Trophoblast cell (in vitro differentiated cells and primary cell): ENCODE measurements around the gene SMG6.
A peak's percentile ranks its signal among the peaks of the same experiment; 100 is the strongest.

ENCODE experiments used
- DNase-seq, 2 donors: peaks; one replicate each; pipeline ENCODE4 v3.0.0-alpha.2; 2016
- H2AFZ ChIP-seq: 2 replicates; pipeline ENCODE4 v1.6.1; 2013; ENCODE audit warnings: low read length, moderate library complexity, mild to moderate bottlenecking; ENCODE audit not compliant: insufficient read depth, poor library complexity
- H2AK5ac ChIP-seq: 2 replicates; pipeline ENCODE4 v1.6.1; 2013; ENCODE audit warnings: mild to moderate bottlenecking, low read length
- H2BK120ac ChIP-seq: 2 replicates; pipeline ENCODE4 v1.6.1; 2013; ENCODE audit warnings: low read length, mild to moderate bottlenecking, moderate library complexity; ENCODE audit not compliant: insufficient read depth, poor library complexity
- H2BK12ac ChIP-seq: 2 replicates; pipeline ENCODE4 v1.6.1; 2013; ENCODE audit warnings: mild to moderate bottlenecking, low read length, moderate library complexity
- H2BK5ac ChIP-seq: 2 replicates; pipeline ENCODE4 v1.6.1; 2013; ENCODE audit warnings: low read length, low read depth, moderate library complexity, mild to moderate bottlenecking; ENCODE audit not compliant: poor library complexity
- H3K14ac ChIP-seq: 2 replicates; pipeline ENCODE4 v1.6.1; 2013; ENCODE audit warnings: mild to moderate bottlenecking, low read length
- H3K18ac ChIP-seq: 2 replicates; pipeline ENCODE4 v1.6.1; 2013; ENCODE audit warnings: mild to moderate bottlenecking, low read length
- H3K23ac ChIP-seq: 2 replicates; pipeline ENCODE4 v1.6.1; 2013; ENCODE audit warnings: low read length
- H3K27ac ChIP-seq: 2 replicates; pipeline ENCODE4 v1.5.1; 2013; ENCODE audit warnings: low read depth, mild to moderate bottlenecking, inconsistent platforms, low read length, moderate library complexity
- H3K27me3 ChIP-seq: 2 replicates; pipeline ENCODE4 v1.6.1; 2013; ENCODE audit warnings: inconsistent platforms, mild to moderate bottlenecking, low read length, moderate library complexity; ENCODE audit not compliant: insufficient read depth
- H3K36me3 ChIP-seq, 2 experiments: 1 replicate in 1 of 2; 2 replicates in 1 of 2; pipeline ENCODE4 v1.6.1; 2013; ENCODE audit warnings: low read length in 2 of 2, mild to moderate bottlenecking in 2 of 2, moderate library complexity in 1 of 2; ENCODE audit not compliant: insufficient read depth in 2 of 2, control insufficient read depth in 1 of 2
- H3K4ac ChIP-seq: 2 replicates; pipeline ENCODE4 v1.6.1; 2013; ENCODE audit warnings: low read depth, mild to moderate bottlenecking, low read length, moderate library complexity
- H3K4me1 ChIP-seq, 2 experiments: 1 replicate in 1 of 2; 2 replicates in 1 of 2; pipeline ENCODE4 v1.6.1; 2013; ENCODE audit warnings: low read length in 2 of 2, mild to moderate bottlenecking in 2 of 2, moderate library complexity in 1 of 2; ENCODE audit not compliant: insufficient read depth in 2 of 2, control insufficient read depth in 1 of 2
- H3K4me2 ChIP-seq: 2 replicates; pipeline ENCODE4 v1.6.1; 2013; ENCODE audit warnings: inconsistent platforms, mild to moderate bottlenecking, low read length, moderate library complexity
- H3K4me3 ChIP-seq: 2 replicates; pipeline ENCODE4 v1.5.1; 2013; ENCODE audit warnings: mild to moderate bottlenecking, low read depth, low read length, inconsistent platforms
- H3K79me1 ChIP-seq: one replicate; pipeline ENCODE4 v1.6.1; 2013; ENCODE audit warnings: low read length
- H3K79me2 ChIP-seq: 2 replicates; pipeline ENCODE4 v1.6.1; 2013; ENCODE audit warnings: low read length, mild to moderate bottlenecking; ENCODE audit not compliant: control insufficient read depth, insufficient read depth, poor library complexity
- H3K9ac ChIP-seq: 2 replicates; pipeline ENCODE4 v1.6.1; 2013; ENCODE audit warnings: mild to moderate bottlenecking, low read length
- H3K9me3 ChIP-seq: 2 replicates; pipeline ENCODE4 v1.6.1; 2013; ENCODE audit warnings: low read depth, mild to moderate bottlenecking, control low read depth, inconsistent platforms, low read length; ENCODE audit not compliant: insufficient read depth
- H4K12ac ChIP-seq: 2 replicates; pipeline ENCODE4 v1.6.1; 2013; ENCODE audit warnings: low read depth, mild to moderate bottlenecking, low read length, moderate library complexity
- H4K8ac ChIP-seq: 2 replicates; pipeline ENCODE4 v1.6.1; 2013; ENCODE audit warnings: low read depth, mild to moderate bottlenecking, low read length, moderate library complexity
- H4K91ac ChIP-seq: one replicate; pipeline ENCODE4 v1.6.1; 2013; ENCODE audit warnings: low read depth, mild to moderate bottlenecking, low read length, moderate library complexity
- WGBS: extraction: QIAGEN DNeasy Blood & Tissue Kit; methylation state at CpG from one replicate; pipeline ENCODE4 v1.1.7; 2013; ENCODE audit warnings: missing lambda C conversion rate; ENCODE audit not compliant: insufficient read length, insufficient coverage; ENCODE audit errors: extremely low coverage; 5-methylcytosine and 5-hydroxymethylcytosine counted together

The SMG6 gene

GRCh38 chr17:2051061-2051932 is 252.3 kb downstream of the SMG6 start:
- Histone ChIP-seq H3K18ac (no peak overlapping the region), H3K9me3 (peaks cover 2% of the 10 kb centered on the region), H2AK5ac (no peak overlapping the region), H3K23ac (no peak overlapping the region), H3K4ac (no peak overlapping the region), H2AFZ (no peak overlapping the region), H4K91ac (no peak overlapping the region), H3K9ac (no peak overlapping the region), H2BK120ac (no peak overlapping the region), H2BK12ac (no peak overlapping the region), H3K4me1 (peaks cover 17 to 34% of the 10 kb centered on the region in 2 experiments), H3K4me3 (peak overlapping the region; percentile 28), H3K79me2 (peaks cover under 1% of the 10 kb centered on the region), H3K27me3 (peaks cover 42% of the 10 kb centered on the region), H3K36me3 (no peaks in the 10 kb centered on the region), H3K4me2 (peak overlapping the region; percentile 63), H3K14ac (no peak overlapping the region), H3K27ac (no peak overlapping the region), H2BK5ac (no peak overlapping the region), H4K12ac (no peak overlapping the region), H4K8ac (no peak overlapping the region), H3K79me1 (peaks cover 5% of the 10 kb centered on the region)
- DNase-seq: peak; percentile 66 to 85
- WGBS: no CpG with 5 or more reads among the region's 81 CpGs

GRCh38 chr17:2050300-2051060 is 253.1 kb downstream of the SMG6 start:
- Histone ChIP-seq H3K4ac (no peak overlapping the region), H3K4me3 (peak overlapping the region; percentile 74), H3K9ac (no peak overlapping the region), H3K4me2 (peak overlapping the region; percentile 63), H4K8ac (no peak overlapping the region), H2BK12ac (no peak overlapping the region), H4K12ac (no peak overlapping the region), H3K23ac (no peak overlapping the region), H3K79me2 (no peaks in the 10 kb centered on the region), H3K9me3 (no peaks in the 10 kb centered on the region), H3K27me3 (peaks cover 36% of the 10 kb centered on the region), H2BK5ac (no peak overlapping the region), H3K18ac (no peak overlapping the region), H3K36me3 (no peaks in the 10 kb centered on the region), H2AFZ (no peak overlapping the region), H4K91ac (no peak overlapping the region), H3K4me1 (peaks cover 15 to 27% of the 10 kb centered on the region in 2 experiments), H3K79me1 (peaks cover 4% of the 10 kb centered on the region), H3K27ac (no peak overlapping the region), H2BK120ac (no peak overlapping the region), H2AK5ac (no peak overlapping the region), H3K14ac (no peak overlapping the region)
- DNase-seq: peak; percentile 59 to 77
- no CpG with 5 or more reads among the region's 88 CpGs for WGBS

GRCh38 chr17:2049333-2050299 is 254.0 kb downstream of the SMG6 start:
- no peaks in the 10 kb centered on the region for H3K79me2 ChIP-seq
- no peak overlapping the region for H2AK5ac ChIP-seq
- no peak overlapping the region for H3K4ac ChIP-seq
- no peak overlapping the region for H2BK12ac ChIP-seq
- H3K36me3 ChIP-seq: no peaks in the 10 kb centered on the region
- peak overlapping the region; percentile 99 for H3K4me2 ChIP-seq
- H4K12ac ChIP-seq: no peak overlapping the region
- WGBS: no CpG with 5 or more reads among the region's 104 CpGs
- no peaks in the 10 kb centered on the region for H3K79me1 ChIP-seq
- no peak overlapping the region for H4K8ac ChIP-seq
- H3K27me3 ChIP-seq: peaks cover 30% of the 10 kb centered on the region
- H3K4me1 ChIP-seq: peaks cover 9 to 22% of the 10 kb centered on the region in 2 experiments
- no peak overlapping the region for H2BK120ac ChIP-seq
- no peak overlapping the region for H4K91ac ChIP-seq
- no peak overlapping the region for H2AFZ ChIP-seq
- no peak overlapping the region for H3K23ac ChIP-seq
- peak overlapping the region; percentile 80 for H3K4me3 ChIP-seq
- H3K18ac ChIP-seq: no peak overlapping the region
- no peak overlapping the region for H3K27ac ChIP-seq
- H3K14ac ChIP-seq: no peak overlapping the region
- no peak overlapping the region for H2BK5ac ChIP-seq
- peak; percentile 59 to 86 for DNase-seq
- H3K9ac ChIP-seq: no peak overlapping the region
- H3K9me3 ChIP-seq: no peaks in the 10 kb centered on the region

GRCh38 chr17:2048805-2049204 is 254.8 kb downstream of the SMG6 start:
- no peaks in the 10 kb centered on the region for H3K79me2 ChIP-seq
- H4K12ac ChIP-seq: no peak overlapping the region
- no peak overlapping the region for H3K18ac ChIP-seq
- no peak overlapping the region for H3K4ac ChIP-seq
- H3K4me3 ChIP-seq: no peak overlapping the region
- WGBS: no CpG with 5 or more reads among the region's 9 CpGs
- H3K14ac ChIP-seq: no peak overlapping the region
- H2BK12ac ChIP-seq: no peak overlapping the region
- no peak overlapping the region for H4K8ac ChIP-seq
- H2BK5ac ChIP-seq: no peak overlapping the region
- no peak for DNase-seq
- H3K23ac ChIP-seq: no peak overlapping the region
- no peak overlapping the region for H2AK5ac ChIP-seq
- H3K27me3 ChIP-seq: peaks cover 29% of the 10 kb centered on the region
- H3K27ac ChIP-seq: no peak overlapping the region
- no peaks in the 10 kb centered on the region for H3K79me1 ChIP-seq
- peaks cover 6 to 18% of the 10 kb centered on the region in 2 experiments for H3K4me1 ChIP-seq
- H3K9ac ChIP-seq: no peak overlapping the region
- H4K91ac ChIP-seq: no peak overlapping the region
- no peak overlapping the region for H3K4me2 ChIP-seq
- no peaks in the 10 kb centered on the region for H3K9me3 ChIP-seq
- no peak overlapping the region for H2BK120ac ChIP-seq
- no peaks in the 10 kb centered on the region for H3K36me3 ChIP-seq
- no peak overlapping the region for H2AFZ ChIP-seq
